Upper lobe of left lung (tissue), 6 donors: ENCODE results near the gene SAMD15. TPM values are rescaled to one million over a fixed set of nuclear protein-coding genes. Genes with fewer than 3 reads are reported as not detected.
A peak's percentile ranks its signal among the peaks of the same experiment; 100 is the strongest.

Experiments used
- ATAC-seq, 2 donors: fragments of 200-7000 bp; cut with Tn5 transposase; one replicate each; pipeline ENCODE4 v1.9.1; 2022; ENCODE audit warnings: mild to moderate bottlenecking in 2 of 2, moderate library complexity in 2 of 2; ENCODE audit not compliant: low FRiP score in 2 of 2
- DNase-seq, 2 donors: peaks; one replicate each; pipeline ENCODE4 v3.0.0-alpha.2; 2019 to 2020
- H3K27ac ChIP-seq, 4 donors: fragments of 200-600 bp; sonication (generic); one replicate each; pipeline ENCODE4 v1.5.1; 2016 to 2019
- H3K27me3 ChIP-seq, 4 donors: fragments of 200-600 bp; sonication (generic); one replicate each; pipeline ENCODE4 v1.5.1; 2017 to 2019
- H3K36me3 ChIP-seq, 4 donors: fragments of 200-600 bp; sonication (generic); one replicate each; pipeline ENCODE4 v1.5.1; 2016 to 2019
- H3K4me1 ChIP-seq, 4 donors: fragments of 200-600 bp; sonication (generic); one replicate each; pipeline ENCODE4 v1.5.1; 2018 to 2019
- H3K4me3 ChIP-seq, 4 donors: fragments of 200-600 bp; sonication (generic); one replicate each; pipeline ENCODE4 v1.5.1; 2017 to 2019; ENCODE audit warnings: mild to moderate bottlenecking in 2 of 4, moderate library complexity in 1 of 4
- H3K9me3 ChIP-seq, 4 donors: fragments of 200-600 bp; sonication (generic); one replicate each; pipeline ENCODE4 v1.5.1; 2018 to 2019
- CTCF ChIP-seq, 6 experiments: fragments of 450-650 bp in 4 of 6; fragments of 200-600 bp in 2 of 6; sonication (generic) in 2 of 6; IDR thresholded peaks; one replicate each; pipeline ENCODE4 v1.5.1; 2016 to 2019; ENCODE audit warnings: antibody characterized with exemption in 6 of 6
- EP300 ChIP-seq, 4 donors: sonication (generic); formaldehyde crosslinking; IDR thresholded peaks; one replicate each; pipeline ENCODE4 v1.5.1; 2017; ENCODE audit warnings: antibody characterized with exemption in 4 of 4, control low read depth in 2 of 4
- POLR2A ChIP-seq, 4 donors: fragments of 450-650 bp; IDR thresholded peaks; one replicate each; pipeline ENCODE4 v1.5.1; 2016 to 2017; ENCODE audit warnings: antibody characterized with exemption in 4 of 4, mild to moderate bottlenecking in 2 of 4
- POLR2AphosphoS5 ChIP-seq, 2 donors: sonication (generic); formaldehyde crosslinking; IDR thresholded peaks; one replicate each; pipeline ENCODE4 v1.5.1; 2017; ENCODE audit warnings: antibody characterized with exemption in 2 of 2
- WGBS, 2 donors: methylation state at CpG; one replicate each; pipeline ENCODE4 v1.1.5; 2017 to 2018; 5-methylcytosine and 5-hydroxymethylcytosine counted together
- total RNA-seq, 6 donors: library from RNA; depleted of rRNA in 4 of 6; stranded (reverse); fragments of >200 nt in 4 of 6; gene quantifications; one replicate each; pipeline versions ENCODE4 v1.1.0 to v1.2.1, GENCODE V29; 2016 to 2021
- donor health status: DM: no; HTN: no; CAD: no; lungs with moderate emphysema.
- donor health status: DM: no; HTN: yes; CAD: no; lungs with severe emphysema.

The SAMD15 gene
- total RNA-seq, 6 donors from 2014 or later: 0.67 to 8.8 (median 1.5) TPM

GRCh38 chr14:77378701-77379100 is 1.5 kb downstream of the SAMD15 start:
- H3K9me3 ChIP-seq: no peaks in the 10 kb centered on the region
- no peak for TF ChIP-seq CTCF (IDR thresholded peaks at IDR 0.05)
- no peak for TF ChIP-seq POLR2A (IDR thresholded peaks at IDR 0.05)
- TF ChIP-seq POLR2AphosphoS5 (IDR thresholded peaks at IDR 0.05): no peak
- no peak for TF ChIP-seq EP300 (IDR thresholded peaks at IDR 0.05)
- no peaks in the 10 kb centered on the region for H3K36me3 ChIP-seq
- H3K27me3 ChIP-seq: no peaks in the 10 kb centered on the region
- DNase-seq: no peak
- no peak for ATAC-seq
- H3K4me1 ChIP-seq: peaks cover 13 to 20% (median 16%) of the 10 kb centered on the region in 4 donors
- WGBS, 2 donors: 74 to 78% methylated on average over 6 of the region's 6 CpGs
- H3K27ac ChIP-seq: no peak overlapping the region
- H3K4me3 ChIP-seq: no peak overlapping the region

- ATAC-seq: no peak
- 89 to 93% methylated on average over 4 of the region's 4 CpGs for WGBS, 2 donors
- Histone ChIP-seq H3K27me3 (no peaks in the 10 kb centered on the region), H3K27ac (no peak overlapping the region), H3K36me3 (no peaks in the 10 kb centered on the region), H3K4me3 (no peak overlapping the region), H3K9me3 (no peaks in the 10 kb centered on the region), H3K4me1 (no peaks in the 10 kb centered on the region)
- no peak for DNase-seq
- TF ChIP-seq CTCF (IDR thresholded peaks at IDR 0.05): no peak
Observed at GRCh38 chr14:77390188-77390587, 13.0 kb downstream of the SAMD15 start.

GRCh38 chr14:77400216-77400615 is 23.0 kb downstream of the SAMD15 start:
- WGBS, 2 donors: 82 to 86% methylated on average over 6 of the region's 6 CpGs
- H3K36me3 ChIP-seq: no peaks in the 10 kb centered on the region
- no peaks in the 10 kb centered on the region for H3K27me3 ChIP-seq
- H3K27ac ChIP-seq: no peak overlapping the region
- ATAC-seq (no peak), DNase-seq (no peak)
- H3K9me3 ChIP-seq: no peaks in the 10 kb centered on the region
- no peak overlapping the region for H3K4me3 ChIP-seq
- no peaks in the 10 kb centered on the region for H3K4me1 ChIP-seq
- no peak for TF ChIP-seq POLR2A (IDR thresholded peaks at IDR 0.05)
- no peak for TF ChIP-seq POLR2AphosphoS5 (IDR thresholded peaks at IDR 0.05)
- no peak for TF ChIP-seq EP300 (IDR thresholded peaks at IDR 0.05)
- no peak for TF ChIP-seq CTCF (IDR thresholded peaks at IDR 0.05)

GRCh38 chr14:77403768-77404167 is 26.6 kb downstream of the SAMD15 start:
- no peak for DNase-seq
- no peak overlapping the region for H3K4me3 ChIP-seq
- no peaks in the 10 kb centered on the region for H3K27me3 ChIP-seq
- no peak for ATAC-seq
- TF ChIP-seq POLR2AphosphoS5 (IDR thresholded peaks at IDR 0.05): no peak
- TF ChIP-seq CTCF (IDR thresholded peaks at IDR 0.05): no peak
- TF ChIP-seq EP300 (IDR thresholded peaks at IDR 0.05): no peak
- TF ChIP-seq POLR2A (IDR thresholded peaks at IDR 0.05): no peak
- no peaks in the 10 kb centered on the region for H3K9me3 ChIP-seq
- H3K27ac ChIP-seq: no peak overlapping the region
- H3K36me3 ChIP-seq: no peaks in the 10 kb centered on the region
- 90 to 91% methylated on average over 3 of the region's 3 CpGs for WGBS, 2 donors
- H3K4me1 ChIP-seq: peaks cover 0 to 5% (median 0%) of the 10 kb centered on the region in 4 donors

- DNase-seq: no peak
- WGBS, 2 donors: 52 to 53% methylated on average over 3 of the region's 3 CpGs
- Histone ChIP-seq H3K36me3 (no peaks in the 10 kb centered on the region), H3K9me3 (no peaks in the 10 kb centered on the region), H3K27me3 (no peaks in the 10 kb centered on the region), H3K4me1 (peaks cover 0 to 5% (median 0%) of the 10 kb centered on the region in 4 donors), H3K27ac (peak overlapping the region in 2 of 4 donors; percentile 57 to 61), H3K4me3 (no peak overlapping the region)
- TF ChIP-seq POLR2A (IDR thresholded peaks at IDR 0.05): no peak
- no peak for TF ChIP-seq CTCF (IDR thresholded peaks at IDR 0.05)
- TF ChIP-seq EP300 (IDR thresholded peaks at IDR 0.05): no peak
- no peak for TF ChIP-seq POLR2AphosphoS5 (IDR thresholded peaks at IDR 0.05)
- no peak for ATAC-seq
Observed at GRCh38 chr14:77406086-77406485, 28.9 kb downstream of the SAMD15 start.
